Activated CD4-positive, alpha-beta T cell treated with anti-CD3 and anti-CD28 coated beads for 36 hours (primary cell): Measurements from ENCODE around the gene DSC1. TPM values are rescaled to one million over a fixed set of nuclear protein-coding genes. Genes with fewer than 3 reads are reported as not detected.

ENCODE experiments used
- ATAC-seq: fragments of 200-7000 bp; cut with Tn5 transposase; one replicate; pipeline ENCODE4 v1.10.0; 2021; ENCODE audit warnings: mild to moderate bottlenecking, moderate library complexity
- CTCF ChIA-PET: fragments of 350-600 bp; sonication (Branson Sonifier 250); formaldehyde crosslinking; loops from one replicate; lab custom pipeline; 2021; ENCODE audit warnings: antibody characterized with exemption; lab: Charles Lee
- POLR2A ChIA-PET: fragments of 350-600 bp; sonication (Branson Sonifier 250); formaldehyde crosslinking; loops from one replicate; lab custom pipeline; 2021; ENCODE audit warnings: antibody characterized with exemption, inconsistent platforms; lab: Charles Lee
- DNase-seq: peaks from one replicate; pipeline ENCODE4 v3.0.0-alpha.2; 2020
- H3K27ac Mint-ChIP-seq: one replicate; pipeline ENCODE4 v1.8.0; 2021; ENCODE audit warnings: mixed read lengths
- H3K27me3 Mint-ChIP-seq: one replicate; pipeline ENCODE4 v1.8.0; 2021; ENCODE audit warnings: mixed read lengths
- H3K36me3 Mint-ChIP-seq: one replicate; pipeline ENCODE4 v1.8.0; 2021; ENCODE audit warnings: low read depth, mixed read lengths
- H3K4me1 Mint-ChIP-seq: one replicate; pipeline ENCODE4 v1.8.0; 2021; ENCODE audit warnings: mixed read lengths
- H3K4me3 Mint-ChIP-seq: one replicate; pipeline ENCODE4 v1.8.0; 2021; ENCODE audit warnings: mild to moderate bottlenecking, moderate library complexity, mixed read lengths
- H3K9me3 Mint-ChIP-seq: one replicate; pipeline ENCODE4 v1.8.0; 2021; ENCODE audit warnings: low read depth, mixed read lengths
- intact Hi-C, 2 experiments: fragments of 100-400 bp; cut with DNase I in 1 of 2; cut with micrococcal nuclease in 1 of 2; formaldehyde crosslinking; loops; one replicate each; pipeline versions ENCODE4 v1.14.2 to v1.15.1; 2022 to 2024; cut with DNase I, micrococcal nuclease
- total RNA-seq, 2 experiments: library from RNA; stranded (reverse); gene quantifications; one replicate each; pipeline ENCODE4 v1.2.3, GENCODE V29; 2021

DSC1 gene
- total RNA-seq, 2 experiments from 2014 or later, result 0.05 TPM; not detected in 1

DNA sequence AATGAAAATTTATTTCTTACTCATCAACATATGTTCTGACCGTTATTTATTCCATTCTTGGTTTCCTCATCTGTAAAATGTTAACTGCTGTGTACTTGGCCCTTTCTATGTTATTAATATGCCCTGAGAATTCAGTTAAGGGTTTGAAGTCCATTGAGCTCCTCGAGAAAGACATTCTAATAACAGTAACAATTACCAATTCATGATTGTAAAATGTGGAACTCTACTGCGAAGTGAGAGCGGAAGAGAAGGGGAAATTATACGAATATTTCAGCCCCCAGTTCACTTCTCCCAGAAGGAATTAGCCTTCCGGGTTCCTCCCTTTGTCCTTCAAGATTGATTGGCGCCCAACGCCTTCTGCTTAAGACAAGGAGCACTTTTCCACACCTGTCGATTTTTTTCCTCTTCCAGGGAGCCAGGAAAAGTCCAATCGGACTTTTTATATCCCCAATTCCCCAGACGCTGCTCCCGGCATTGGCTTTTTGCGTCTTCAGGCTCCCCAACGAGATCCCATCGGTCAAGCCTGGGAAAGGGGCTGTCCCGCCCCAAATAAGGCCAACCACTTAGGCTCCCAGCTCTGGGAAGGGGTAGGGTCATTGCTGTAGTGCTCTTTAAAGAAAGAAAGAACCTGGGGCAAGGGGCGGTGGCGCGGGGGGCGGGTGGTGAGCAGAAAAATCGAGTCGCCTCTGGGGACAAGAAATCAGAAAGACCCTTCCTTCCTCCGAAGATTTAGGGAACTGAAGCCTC is 62.0 kb downstream of the DSC1 start:
- H3K27ac Mint-ChIP-seq, result no peak overlapping the region
- CTCF ChIA-PET, result no interaction called here
- intact Hi-C loops, result no loop called here
- H3K4me3 Mint-ChIP-seq, result no peak overlapping the region
- H3K9me3 Mint-ChIP-seq, result no peaks in the 10 kb centered on the region
- no peak for ATAC-seq
- no peaks in the 10 kb centered on the region for H3K4me1 Mint-ChIP-seq
- no peaks in the 10 kb centered on the region for H3K36me3 Mint-ChIP-seq
- DNase-seq, result no peak
- H3K27me3 Mint-ChIP-seq, result peaks cover 32% of the 10 kb centered on the region
- POLR2A ChIA-PET, result no interaction called here

DNA sequence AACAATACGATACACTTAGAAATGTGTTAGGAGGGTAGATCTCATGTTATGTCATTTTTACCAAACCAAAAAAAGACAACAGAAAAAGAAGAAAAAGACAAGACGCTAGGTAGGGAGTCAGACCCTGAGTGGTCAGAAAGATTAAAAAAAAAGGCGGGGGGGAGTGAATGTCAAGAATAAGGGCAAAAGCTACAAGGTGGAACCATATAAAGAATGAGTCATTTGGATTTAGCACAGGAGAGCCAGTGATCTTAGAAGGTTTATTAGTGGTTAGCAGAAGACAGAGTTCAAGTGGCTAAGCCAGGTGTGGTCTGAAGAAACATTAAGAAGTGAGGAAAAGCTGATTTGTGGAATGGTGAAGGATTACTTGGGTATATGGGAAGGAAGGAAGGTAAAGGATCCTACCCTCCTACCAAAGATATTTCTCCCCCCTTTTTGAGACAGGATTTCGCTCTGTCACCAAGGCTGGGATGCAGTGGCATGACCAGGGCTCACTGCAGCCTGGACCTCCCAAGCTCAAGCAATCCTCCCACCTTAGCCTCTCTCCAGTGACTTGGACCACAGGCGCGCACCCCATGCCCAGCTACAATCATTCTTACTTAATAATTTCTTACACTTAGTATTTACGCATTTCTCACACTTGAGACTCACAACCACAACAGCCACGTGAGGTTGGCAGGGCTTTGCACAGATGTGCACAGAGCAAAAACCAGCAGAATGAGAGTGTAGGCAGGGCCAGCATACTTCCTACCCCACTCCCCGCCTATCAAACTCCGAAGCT is 63.0 kb downstream of the DSC1 start:
- H3K4me3 Mint-ChIP-seq, result no peak overlapping the region
- H3K27me3 Mint-ChIP-seq, result peaks cover 32% of the 10 kb centered on the region
- intact Hi-C loops, result no loop called here
- DNase-seq (no peak), ATAC-seq (no peak)
- ChIA-PET CTCF (no interaction called here), POLR2A (no interaction called here)
- H3K27ac Mint-ChIP-seq, result no peak overlapping the region
- H3K36me3 Mint-ChIP-seq, result no peaks in the 10 kb centered on the region
- no peaks in the 10 kb centered on the region for H3K4me1 Mint-ChIP-seq
- no peaks in the 10 kb centered on the region for H3K9me3 Mint-ChIP-seq

DNA sequence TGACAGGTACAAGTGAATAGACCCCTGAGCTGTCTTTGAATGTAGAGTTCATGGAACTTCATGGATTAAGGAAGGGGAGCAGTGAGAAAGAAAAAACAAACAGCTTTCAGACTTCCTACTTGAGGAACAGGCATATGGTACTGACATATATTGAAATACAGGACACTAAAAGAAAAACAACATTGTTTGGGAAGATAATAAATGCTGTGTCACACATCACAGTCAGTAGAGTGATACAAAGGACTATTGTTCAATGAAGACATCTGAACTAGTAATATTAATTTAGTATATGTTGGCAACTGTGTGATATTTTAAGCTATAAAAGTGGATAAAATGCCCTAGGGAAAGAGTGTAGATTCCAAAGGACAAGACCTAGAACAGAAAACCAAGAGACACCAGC is 63.8 kb downstream of the DSC1 start:
- Mint-ChIP-seq H3K4me1 (no peaks in the 10 kb centered on the region), H3K27ac (no peak overlapping the region), H3K27me3 (peaks cover 32% of the 10 kb centered on the region), H3K4me3 (no peak overlapping the region), H3K9me3 (no peaks in the 10 kb centered on the region), H3K36me3 (no peaks in the 10 kb centered on the region)
- intact Hi-C loops, result no loop called here
- DNase-seq, result no peak
- ChIA-PET POLR2A (no interaction called here), CTCF (interaction anchor here (0.7 kb wide), 2 partner anchors 18 to 602 kb away, joined by 3 read pairs; no protein-coding TSS in a partner anchor)
- no peak for ATAC-seq

DNA sequence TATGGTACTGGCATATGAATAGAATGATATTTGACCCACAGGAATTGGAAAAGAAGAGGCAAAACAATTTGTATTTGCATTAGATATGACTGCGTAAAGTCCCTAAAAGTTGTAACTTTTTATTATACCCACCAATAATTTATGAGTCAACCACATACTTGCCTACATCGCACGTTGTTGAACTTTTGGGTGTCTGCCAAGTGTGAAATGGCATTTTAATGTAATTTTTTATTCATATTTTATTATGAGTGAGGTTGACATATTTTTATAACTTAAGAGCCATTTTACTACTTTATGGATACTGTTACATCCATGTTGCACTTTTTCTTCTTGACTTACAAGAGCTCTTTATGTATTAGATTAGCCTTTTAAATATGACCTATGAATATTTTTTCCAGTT is 65.0 kb downstream of the DSC1 start:
- ChIA-PET POLR2A (interaction anchor here (0.6 kb wide), 1 partner anchor 17 kb away, joined by 5 read pairs; no protein-coding TSS in a partner anchor), CTCF (no interaction called here)
- Mint-ChIP-seq H3K4me3 (no peak overlapping the region), H3K27ac (no peak overlapping the region), H3K9me3 (no peaks in the 10 kb centered on the region), H3K4me1 (no peaks in the 10 kb centered on the region), H3K27me3 (peaks cover 26% of the 10 kb centered on the region), H3K36me3 (no peaks in the 10 kb centered on the region)
- intact Hi-C loops, result no loop called here
- DNase-seq (no peak), ATAC-seq (no peak)

DNA sequence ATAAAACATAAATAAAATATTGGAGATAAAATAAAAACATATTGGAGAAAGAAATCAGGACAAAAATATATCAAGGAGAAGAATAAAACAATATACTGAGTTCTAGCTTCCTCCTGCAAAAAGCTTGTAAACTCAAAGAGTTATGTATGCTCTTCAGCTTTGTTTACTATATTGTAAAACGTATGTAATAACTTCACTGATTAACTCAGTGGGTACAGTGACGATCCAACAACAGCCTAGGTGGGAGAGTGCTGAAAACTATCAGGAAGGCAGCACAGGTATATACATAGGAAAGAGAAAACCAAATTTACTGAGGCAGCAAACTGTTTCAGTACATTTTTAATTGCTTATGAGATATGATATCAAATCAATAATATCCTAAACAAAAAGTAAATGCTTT is 68.8 kb downstream of the DSC1 start:
- H3K36me3 Mint-ChIP-seq, result no peaks in the 10 kb centered on the region
- intact Hi-C loops, result no loop called here
- H3K9me3 Mint-ChIP-seq, result no peaks in the 10 kb centered on the region
- CTCF ChIA-PET, result no interaction called here
- no peak overlapping the region for H3K4me3 Mint-ChIP-seq
- DNase-seq, result no peak
- POLR2A ChIA-PET, result no interaction called here
- no peak overlapping the region for H3K27ac Mint-ChIP-seq
- H3K4me1 Mint-ChIP-seq, result no peaks in the 10 kb centered on the region
- peaks cover 3% of the 10 kb centered on the region for H3K27me3 Mint-ChIP-seq
- no peak for ATAC-seq

DNA sequence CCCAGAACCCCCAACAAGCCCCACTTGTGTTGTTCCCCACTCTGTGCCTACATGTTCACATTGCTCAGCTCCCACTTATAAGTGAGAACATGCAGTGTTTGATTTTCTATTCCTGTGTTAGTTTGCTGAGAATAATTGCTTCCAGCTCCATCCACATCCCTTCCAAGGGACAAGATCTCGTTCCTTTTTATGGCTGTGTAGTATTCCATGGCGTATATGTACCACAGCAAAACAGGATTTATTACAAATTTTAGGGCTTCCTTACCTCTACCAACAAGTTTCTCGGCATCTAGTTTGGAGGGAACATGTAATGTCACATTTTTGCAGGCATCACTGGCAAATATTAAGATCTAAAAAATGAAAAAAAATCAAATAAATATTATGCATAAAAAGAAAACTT is 69.4 kb downstream of the DSC1 start:
- DNase-seq (no peak), ATAC-seq (no peak)
- intact Hi-C loops, result no loop called here
- Mint-ChIP-seq H3K4me1 (no peaks in the 10 kb centered on the region), H3K4me3 (no peak overlapping the region), H3K9me3 (no peaks in the 10 kb centered on the region), H3K27me3 (no peaks in the 10 kb centered on the region), H3K27ac (no peak overlapping the region), H3K36me3 (no peaks in the 10 kb centered on the region)
- POLR2A ChIA-PET, result no interaction called here
- CTCF ChIA-PET, result no interaction called here

DNA sequence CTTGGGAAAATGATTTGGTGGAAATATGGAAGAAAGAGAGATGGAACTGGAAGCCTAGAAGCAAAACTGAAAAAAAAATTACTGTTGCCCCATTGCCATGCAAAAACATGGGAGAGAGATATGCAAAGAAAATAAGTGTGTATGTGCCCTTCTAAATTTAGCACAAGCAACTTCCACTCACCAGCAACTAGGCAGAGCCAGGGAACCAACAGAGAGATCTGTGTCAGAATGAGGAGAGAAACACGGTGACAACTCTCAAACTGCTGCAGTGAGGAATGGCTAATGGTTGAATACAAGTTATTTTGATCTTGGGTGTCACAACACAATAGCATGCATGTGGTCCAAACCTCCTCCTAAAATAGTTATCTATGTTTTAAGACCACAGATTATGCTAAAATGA is 71.3 kb downstream of the DSC1 start:
- CTCF ChIA-PET, result no interaction called here
- intact Hi-C loops, result no loop called here
- ATAC-seq (no peak), DNase-seq (no peak)
- Mint-ChIP-seq H3K9me3 (no peaks in the 10 kb centered on the region), H3K27me3 (no peaks in the 10 kb centered on the region), H3K4me3 (no peak overlapping the region), H3K36me3 (no peaks in the 10 kb centered on the region), H3K4me1 (no peaks in the 10 kb centered on the region), H3K27ac (no peak overlapping the region)
- POLR2A ChIA-PET, result no interaction called here

DNA sequence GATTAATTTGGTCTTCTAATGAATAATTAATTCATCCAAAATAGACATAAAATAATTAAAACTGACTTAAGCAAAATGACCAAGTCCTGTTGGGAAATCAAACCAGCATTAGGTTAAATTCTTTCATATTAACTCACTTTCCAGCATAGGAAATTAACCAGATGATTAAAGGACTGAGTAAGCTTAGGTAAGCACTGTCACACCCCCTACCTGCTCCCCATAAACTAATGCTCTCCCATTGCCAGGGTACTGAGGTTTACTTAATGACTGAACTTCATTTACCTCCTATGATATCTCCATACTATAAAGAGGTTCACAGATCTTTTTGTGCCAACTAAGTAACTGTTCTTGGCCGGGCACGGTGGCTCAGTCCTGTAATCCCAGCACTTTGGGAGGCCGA is 74.1 kb downstream of the DSC1 start:
- H3K27ac Mint-ChIP-seq, result no peak overlapping the region
- no peaks in the 10 kb centered on the region for H3K36me3 Mint-ChIP-seq
- no peak for DNase-seq
- no peak overlapping the region for H3K4me3 Mint-ChIP-seq
- H3K27me3 Mint-ChIP-seq, result no peaks in the 10 kb centered on the region
- intact Hi-C loops, result no loop called here
- H3K9me3 Mint-ChIP-seq, result no peaks in the 10 kb centered on the region
- H3K4me1 Mint-ChIP-seq, result no peaks in the 10 kb centered on the region
- CTCF ChIA-PET, result no interaction called here
- POLR2A ChIA-PET, result no interaction called here
- ATAC-seq, result no peak

DNA sequence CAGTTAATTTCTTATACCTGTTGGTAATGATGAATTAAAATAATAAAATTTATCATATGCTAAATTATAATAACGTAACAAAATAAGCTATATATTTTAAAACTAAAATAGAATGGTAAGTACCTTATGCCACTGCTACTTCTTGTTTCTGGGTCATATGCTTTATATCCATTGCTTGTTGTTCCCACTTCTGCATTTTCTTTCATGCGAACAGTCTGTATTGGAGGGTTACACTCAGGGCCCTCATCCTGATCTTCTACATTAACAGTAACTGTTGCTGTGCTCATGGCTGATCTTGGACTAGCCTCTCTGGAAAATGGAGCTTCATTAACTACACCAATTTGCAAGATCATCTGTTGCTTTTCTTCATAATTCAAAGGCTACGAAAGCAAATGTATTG is 82.7 kb downstream of the DSC1 start:
- Mint-ChIP-seq H3K36me3 (no peaks in the 10 kb centered on the region), H3K4me3 (no peak overlapping the region), H3K27ac (no peak overlapping the region), H3K27me3 (no peaks in the 10 kb centered on the region), H3K9me3 (no peaks in the 10 kb centered on the region), H3K4me1 (no peaks in the 10 kb centered on the region)
- ChIA-PET CTCF (interaction anchor here (0.6 kb wide), 1 partner anchor 74 kb away, joined by 5 read pairs; no protein-coding TSS in a partner anchor), POLR2A (no interaction called here)
- no peak for ATAC-seq
- intact Hi-C loops, result loop anchor here in 1 of 2 experiments (10.0 kb wide), 2 partner anchors 55 kb away; no protein-coding TSS in a partner anchor
- DNase-seq, result no peak

Other genes with a start within 250 kb of the DSC1 start
- under 1 TPM in 1 of 2 experiments, not detected in 1; 0.02 TPM for gene DSC3, start 120.1 kb downstream of the DSC1 start, total RNA-seq
- under 1 TPM in 1 of 2 experiments, not detected in 1; 0.05 TPM for gene DSC2, start 60.4 kb downstream of the DSC1 start, total RNA-seq
- gene DSG1, start 155.3 kb upstream of the DSC1 start, total RNA-seq, result not detected
- gene DSG4, start 213.9 kb upstream of the DSC1 start, total RNA-seq, result not detected